Measurements from ENCODE around the gene VWDE.

Gene VWDE

GRCh38 chr7:12291870-12292269 is 111.8 kb downstream of the VWDE start:
- H3K27ac ChIP-seq: no peak overlapping the region
- no peak for TF ChIP-seq ZFX (IDR thresholded peaks at IDR 0.05; ENCODE audit: borderline replicate concordance)
- peak; percentile 80 for TF ChIP-seq CTCF (IDR thresholded peaks at IDR 0.05)

DNA sequence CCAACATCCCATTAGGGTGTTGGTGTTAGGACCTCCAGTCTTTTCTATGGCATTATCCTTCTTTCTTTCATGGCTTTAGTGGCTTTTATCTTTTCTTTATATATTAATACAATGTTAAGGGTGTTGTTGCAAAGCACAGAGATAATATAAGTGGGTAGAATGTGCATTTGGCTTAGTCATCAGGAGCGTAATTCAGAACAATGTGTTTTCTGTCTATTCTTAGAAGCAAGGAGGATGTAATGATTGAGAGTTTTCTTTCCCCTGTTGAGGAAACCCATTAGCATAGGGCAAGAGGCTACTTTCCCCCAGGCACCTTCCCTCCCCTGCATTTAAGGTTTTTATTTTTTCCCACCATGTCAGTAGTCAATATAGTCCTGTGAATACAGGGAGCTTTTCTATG is 112.9 kb downstream of the VWDE start:
- TF ChIP-seq CTCF (IDR thresholded peaks at IDR 0.05) (no peak), ZFX (IDR thresholded peaks at IDR 0.05; ENCODE audit: borderline replicate concordance) (no peak)
- no peak overlapping the region for H3K27ac ChIP-seq

GRCh38 chr7:12289996-12290395 is 113.7 kb downstream of the VWDE start:
- H3K27ac ChIP-seq: no peak overlapping the region
- TF ChIP-seq CTCF (IDR thresholded peaks at IDR 0.05) (no peak), ZFX (IDR thresholded peaks at IDR 0.05; ENCODE audit: borderline replicate concordance) (no peak)

- no peak for TF ChIP-seq CTCF (IDR thresholded peaks at IDR 0.05)
- TF ChIP-seq ZFX (IDR thresholded peaks at IDR 0.05; ENCODE audit: borderline replicate concordance): no peak
- H3K27ac ChIP-seq: no peak overlapping the region
These were observed 115.8 kb downstream of the VWDE start for GRCh38 chr7:12287901-12288300.

DNA sequence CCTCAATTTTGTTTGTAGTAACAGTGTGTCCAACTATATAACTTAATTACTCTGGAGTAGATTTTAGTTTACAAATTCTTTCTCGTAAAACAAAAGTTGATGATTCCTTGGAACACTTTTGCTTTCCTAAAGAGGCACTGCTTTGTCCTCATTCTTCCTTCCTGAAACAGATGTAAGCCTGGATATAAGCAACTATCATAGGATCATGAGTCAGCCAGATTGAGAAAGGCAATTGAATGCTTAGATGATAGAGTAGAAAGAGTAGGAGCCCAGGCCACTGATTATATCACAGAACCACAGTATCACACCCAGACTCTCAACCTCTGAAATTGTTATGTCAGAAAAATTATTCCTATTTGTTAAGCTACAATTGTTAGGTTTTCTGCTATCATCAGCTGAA is 122.6 kb downstream of the VWDE start:
- no peak overlapping the region for H3K27ac ChIP-seq
- no peak for TF ChIP-seq ZFX (IDR thresholded peaks at IDR 0.05; ENCODE audit: borderline replicate concordance)
- no peak for TF ChIP-seq CTCF (IDR thresholded peaks at IDR 0.05)

All from 22Rv1 (cell line).